GM18511 (cell line): ENCODE data around the gene KRTAP10-1.
"Not testable (repeated sequence)": the region's sequence is repeated elsewhere in the genome, so short reads cannot be mapped to it uniquely, and the experiment has no call there.

Experiments used
- ATAC-seq: cut with Tn5 transposase; IDR thresholded peaks from one replicate; pipeline ENCODE4 v1.9.1; 2021; ENCODE audit warnings: mild to moderate bottlenecking, moderate library complexity; ENCODE audit not compliant: unreplicated experiment

KRTAP10-1 gene

DNA sequence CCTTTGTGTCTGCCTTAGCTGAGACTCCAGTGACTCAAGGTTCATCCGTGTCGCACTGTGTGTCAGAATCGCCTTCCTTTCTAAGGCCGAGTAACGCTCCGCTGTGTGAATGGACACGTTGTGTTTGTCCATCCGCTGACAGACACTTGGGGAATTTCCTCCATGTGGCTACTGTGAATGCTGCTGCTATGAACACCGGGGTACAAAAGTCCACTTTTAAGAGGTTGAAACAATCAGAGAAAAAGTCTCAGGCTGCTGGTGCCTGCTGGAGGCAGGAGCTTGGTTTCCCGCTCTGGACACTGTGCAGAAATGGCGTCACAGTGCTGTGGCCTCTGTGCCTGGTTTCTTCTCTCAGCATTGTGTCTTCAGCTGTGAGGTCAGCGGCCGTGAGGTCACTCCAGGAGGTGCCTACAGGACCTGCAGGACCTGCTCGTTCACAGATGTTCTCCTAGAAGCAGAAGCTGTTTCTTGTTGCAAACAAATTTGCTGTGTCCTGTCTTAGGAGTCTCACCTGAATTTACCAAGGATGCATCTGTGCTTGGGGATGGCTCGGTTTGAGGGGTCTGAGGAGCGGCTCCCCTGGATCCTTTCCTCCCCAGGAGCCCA is 34.2 kb downstream of the KRTAP10-1 start:
- ATAC-seq, result no peak

DNA sequence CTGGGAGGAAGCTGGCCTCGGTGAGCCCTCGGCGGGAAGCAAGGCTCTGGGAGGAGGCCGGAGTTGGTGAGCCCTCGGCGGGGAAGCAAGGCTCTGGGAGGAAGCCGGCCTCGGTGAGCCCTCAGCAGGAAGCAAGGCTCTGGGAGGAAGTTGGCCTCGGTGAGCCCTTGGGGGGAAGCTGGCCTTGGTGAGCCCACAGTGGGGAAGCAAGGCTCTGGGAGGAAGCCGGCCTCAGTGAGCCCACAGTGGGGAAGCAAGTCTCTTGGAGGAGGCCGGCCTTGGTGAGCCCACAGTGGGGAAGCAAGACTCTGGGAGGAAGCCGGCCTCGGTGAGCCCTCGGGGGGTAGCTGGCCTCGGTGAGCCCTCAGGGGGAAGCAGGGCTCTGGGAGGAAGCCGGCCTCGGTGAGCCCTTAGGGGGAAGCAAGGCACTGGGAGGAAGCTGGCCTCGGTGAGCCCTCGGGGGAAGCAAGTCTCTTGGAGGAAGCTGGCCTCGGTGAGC is 36.0 kb downstream of the KRTAP10-1 start:
- no peak for ATAC-seq

DNA sequence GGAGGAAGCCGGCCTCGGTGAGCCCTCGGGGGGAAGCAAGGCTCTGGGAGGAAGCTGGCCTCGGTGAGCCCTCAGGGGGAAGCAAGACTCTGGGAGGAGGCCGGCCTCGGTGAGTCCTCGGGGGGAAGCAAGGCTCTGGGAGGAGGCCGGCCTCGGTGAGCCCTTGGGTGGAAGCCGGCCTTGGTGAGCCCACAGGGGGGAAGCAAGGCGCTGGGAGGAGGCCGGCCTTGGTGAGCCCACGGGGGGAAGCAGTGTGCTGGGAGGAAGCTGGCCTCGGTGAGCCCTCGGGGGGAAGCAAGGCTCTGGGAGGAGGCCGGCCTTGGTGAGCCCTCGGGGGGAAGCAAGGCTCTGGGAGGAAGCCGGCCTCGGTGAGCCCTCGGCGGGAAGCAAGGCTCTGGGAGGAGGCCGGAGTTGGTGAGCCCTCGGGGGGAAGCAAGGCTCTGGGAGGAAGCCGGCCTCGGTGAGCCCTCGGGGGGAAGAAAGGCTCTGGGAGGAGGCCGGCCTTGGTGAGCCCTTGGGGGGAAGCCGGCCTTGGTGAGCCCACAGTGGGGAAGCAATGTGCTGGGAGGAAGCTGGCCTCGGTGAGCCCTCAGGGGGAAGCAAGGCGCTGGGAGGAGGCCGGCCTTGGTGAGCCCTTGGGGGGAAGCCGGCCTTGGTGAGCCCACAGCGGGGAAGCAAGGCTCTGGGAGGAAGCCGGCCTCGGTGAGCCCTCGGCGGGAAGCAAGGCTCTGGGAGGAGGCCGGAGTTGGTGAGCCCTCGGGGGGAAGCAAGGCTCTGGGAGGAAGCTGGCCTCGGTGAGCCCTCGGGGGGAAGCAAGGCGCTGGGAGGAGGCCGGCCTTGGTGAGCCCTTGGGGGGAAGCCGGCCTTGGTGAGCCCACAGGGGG is 36.7 kb downstream of the KRTAP10-1 start:
- ATAC-seq, result not testable (repeated sequence)

DNA sequence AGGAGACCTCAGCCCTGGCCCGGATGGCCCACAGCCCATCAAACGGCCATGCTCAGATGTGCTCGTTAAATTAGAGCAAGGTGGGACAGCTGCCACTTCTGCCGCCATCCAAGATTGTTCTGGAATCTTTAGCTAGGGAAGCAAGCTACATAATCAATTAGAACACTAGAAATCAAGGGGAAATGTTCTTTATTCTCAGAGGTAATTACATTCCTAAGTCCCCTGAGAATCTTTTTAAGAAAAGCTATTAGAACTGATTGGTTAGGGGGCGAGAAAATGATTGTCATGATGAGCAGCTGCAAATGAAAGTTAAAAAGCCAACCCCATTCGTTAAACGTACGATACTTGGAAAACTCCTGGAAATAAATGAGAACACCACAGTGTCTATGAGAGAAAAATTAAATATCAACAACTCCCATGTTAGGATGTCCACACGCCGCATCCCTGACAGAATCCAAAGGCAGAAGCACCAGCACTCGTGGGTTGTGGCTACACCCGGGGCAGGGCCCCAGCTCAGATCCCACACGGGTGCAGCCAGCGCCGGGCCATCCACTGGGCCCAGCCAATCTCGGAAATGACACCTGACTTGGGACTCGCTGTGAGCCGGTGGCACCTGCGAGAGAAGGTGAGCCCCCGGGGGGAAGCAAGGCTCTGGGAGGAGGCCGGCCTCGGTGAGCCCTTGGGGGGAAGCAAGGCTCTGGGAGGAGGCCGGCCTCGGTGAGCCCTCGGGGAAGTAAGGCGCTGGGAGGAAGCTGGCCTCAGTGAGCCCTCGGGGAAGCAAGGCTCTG is 37.6 kb downstream of the KRTAP10-1 start:
- ATAC-seq, result no peak

DNA sequence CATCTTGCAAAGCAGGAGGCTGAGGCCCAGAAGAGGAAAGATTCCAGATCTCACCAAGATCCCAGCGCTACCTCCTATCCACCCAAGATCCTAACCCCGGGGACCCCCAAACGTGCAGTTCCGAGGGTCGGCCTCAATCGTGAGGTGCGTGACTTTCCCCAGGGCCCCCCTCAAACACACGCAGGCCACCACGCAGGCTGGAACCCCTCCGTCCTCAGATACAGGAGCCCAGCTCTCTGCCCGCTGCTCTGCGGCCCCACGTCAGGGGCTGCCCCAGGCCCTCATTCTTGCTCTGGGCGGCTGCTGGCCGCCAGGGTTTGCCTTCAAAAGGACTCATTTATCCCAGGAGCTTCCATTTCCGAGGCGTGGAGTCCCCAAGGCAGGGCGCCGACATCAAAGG is 39.9 kb downstream of the KRTAP10-1 start:
- ATAC-seq, result no peak

DNA sequence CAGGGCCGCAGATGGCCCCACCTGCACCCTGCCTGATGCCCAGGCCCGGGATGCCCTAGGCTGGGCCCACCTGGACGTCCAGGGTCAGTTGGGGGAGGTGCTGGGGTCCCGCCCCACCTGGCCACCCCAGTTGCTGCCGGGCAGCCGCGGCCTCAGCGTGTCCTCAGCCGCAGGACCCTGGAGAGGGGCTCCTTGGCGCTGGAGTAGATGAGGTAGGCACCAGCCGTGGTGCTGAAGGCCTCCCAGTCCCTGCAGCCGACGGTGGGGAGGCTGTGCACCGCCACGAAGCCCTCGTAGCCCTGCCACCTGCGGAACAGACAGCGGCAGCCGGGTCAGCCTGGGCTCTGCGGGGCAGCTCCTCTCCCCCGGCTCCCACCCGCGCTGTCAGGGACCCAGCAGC is 40.4 kb downstream of the KRTAP10-1 start:
- no peak for ATAC-seq

DNA sequence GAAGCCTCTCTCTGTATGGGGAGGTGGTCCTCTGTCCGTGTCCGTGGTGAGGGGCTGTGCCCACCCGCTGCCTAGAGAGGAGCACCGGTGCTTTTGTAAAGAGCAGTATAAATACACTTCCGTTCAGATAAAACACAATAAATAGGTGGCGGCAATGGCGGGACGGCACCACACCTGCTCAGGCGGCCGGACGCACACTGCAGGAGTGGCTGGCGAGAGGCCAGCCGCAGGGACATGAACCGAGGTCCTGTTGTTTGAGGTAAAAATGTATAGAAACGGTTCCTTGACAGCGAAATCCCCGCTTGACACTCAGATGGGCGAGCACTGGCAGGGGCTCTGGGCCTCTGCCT is 40.8 kb downstream of the KRTAP10-1 start:
- ATAC-seq, result no peak

DNA sequence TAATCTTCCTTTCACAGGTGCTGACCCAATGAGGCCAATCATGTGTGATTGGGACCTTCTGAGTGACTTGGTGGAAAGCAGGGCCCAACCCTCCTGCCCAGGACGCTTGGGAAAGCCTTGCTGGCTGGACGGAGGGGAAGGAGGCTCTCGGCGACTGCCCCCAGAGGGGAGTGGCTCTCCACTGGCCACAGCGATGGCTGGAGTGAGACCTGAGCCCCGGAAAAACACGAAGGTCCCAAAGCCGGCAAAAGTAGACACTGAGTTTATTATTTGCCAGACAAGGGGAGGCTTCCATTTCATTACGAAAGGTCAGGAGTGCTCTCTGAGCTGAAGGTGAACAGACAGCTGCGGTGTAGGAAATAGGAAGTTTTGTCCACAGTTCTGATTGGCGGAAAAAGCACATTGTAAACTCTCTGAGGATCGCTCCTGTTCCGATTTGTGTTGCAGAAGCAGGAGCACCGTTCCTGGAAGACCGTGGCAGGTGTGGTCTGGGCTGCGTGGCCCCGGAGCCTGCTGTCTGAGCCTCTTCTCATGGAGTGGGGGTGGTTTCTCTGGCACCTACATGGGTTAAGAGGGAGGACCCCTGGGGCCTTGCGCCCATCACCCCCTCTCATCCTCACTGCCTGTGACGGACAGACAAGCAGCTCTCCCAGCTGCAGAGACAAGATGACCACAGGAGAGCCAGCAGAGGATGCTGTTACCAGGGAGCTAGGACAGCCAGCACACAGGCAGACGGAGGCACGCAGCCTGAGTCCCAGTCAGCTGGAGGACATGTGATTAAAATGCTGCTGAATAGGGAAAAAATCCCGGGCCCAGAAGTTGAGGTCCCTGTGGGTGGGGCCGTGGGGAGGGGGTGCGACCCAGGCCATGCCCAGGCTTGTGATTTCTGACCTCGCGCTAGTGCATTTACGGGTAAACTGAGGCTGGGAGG is 41.5 kb downstream of the KRTAP10-1 start:
- no peak for ATAC-seq

DNA sequence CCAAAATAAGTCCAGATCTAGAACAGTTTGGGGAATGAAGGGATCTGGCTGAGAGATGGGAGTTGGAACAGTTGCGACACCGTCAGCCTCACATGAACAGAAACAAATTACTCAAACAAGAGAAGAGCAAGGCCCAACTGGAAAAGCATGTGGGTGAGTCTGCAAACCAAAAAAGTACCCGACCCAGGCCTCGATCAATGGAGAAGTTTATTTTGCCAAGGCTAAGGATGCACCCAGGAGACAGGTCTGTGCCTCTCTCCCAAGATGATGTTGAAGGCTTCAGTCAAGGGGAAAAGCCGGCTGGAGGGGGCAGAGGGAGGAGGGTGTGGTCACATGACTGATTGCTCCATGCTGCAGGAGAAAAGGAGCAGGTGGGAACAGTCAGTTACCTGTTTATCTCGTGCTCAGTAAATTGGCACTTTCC is 42.3 kb downstream of the KRTAP10-1 start:
- ATAC-seq, result no peak

DNA sequence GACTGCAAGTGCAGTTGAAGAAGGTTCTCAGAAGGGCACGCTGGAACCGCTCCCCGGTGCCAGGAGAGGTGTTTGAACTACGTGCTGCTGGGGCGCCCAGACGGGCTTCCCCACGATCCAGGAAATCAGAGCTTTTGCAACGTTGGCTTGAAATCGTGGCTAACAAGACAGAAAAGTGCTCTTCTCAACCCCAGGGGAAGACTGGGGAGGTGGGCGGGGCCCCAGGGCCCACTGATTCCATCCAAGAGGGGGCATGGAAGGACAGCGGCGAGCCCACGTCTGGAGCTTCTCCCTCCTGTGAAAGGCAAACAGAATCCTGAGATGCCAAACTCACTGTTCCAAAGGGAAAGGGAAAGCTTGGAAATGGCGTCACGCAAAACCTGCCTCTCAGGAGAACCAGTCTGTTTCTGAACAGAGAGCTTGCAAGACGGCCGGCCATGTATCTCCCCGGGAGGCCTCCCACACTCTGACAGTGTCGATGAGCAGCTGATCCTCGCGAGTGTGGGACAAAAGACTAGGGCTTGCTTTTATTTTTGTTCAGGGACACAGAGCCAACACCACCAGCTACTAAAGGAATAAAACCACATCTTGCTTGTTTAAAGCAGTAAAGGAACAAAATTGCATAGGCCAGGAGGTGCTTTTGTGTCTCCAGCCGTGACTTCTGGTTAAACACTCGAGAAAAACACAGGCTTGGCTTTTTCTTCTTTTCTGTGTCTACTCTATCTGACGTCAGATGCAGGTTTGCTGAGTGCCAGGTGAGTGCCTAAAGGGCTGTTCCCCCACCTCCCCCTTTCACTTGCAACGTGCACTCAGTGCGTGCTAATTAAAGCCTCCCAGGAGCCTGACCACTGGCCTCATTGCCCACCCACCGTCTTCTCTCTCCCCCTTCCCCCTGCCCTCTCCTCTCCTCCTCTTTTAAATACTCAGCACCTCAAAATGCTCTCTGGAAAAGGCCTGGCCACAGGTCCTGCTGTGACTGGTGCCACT is 43.1 kb downstream of the KRTAP10-1 start:
- ATAC-seq, result no peak

DNA sequence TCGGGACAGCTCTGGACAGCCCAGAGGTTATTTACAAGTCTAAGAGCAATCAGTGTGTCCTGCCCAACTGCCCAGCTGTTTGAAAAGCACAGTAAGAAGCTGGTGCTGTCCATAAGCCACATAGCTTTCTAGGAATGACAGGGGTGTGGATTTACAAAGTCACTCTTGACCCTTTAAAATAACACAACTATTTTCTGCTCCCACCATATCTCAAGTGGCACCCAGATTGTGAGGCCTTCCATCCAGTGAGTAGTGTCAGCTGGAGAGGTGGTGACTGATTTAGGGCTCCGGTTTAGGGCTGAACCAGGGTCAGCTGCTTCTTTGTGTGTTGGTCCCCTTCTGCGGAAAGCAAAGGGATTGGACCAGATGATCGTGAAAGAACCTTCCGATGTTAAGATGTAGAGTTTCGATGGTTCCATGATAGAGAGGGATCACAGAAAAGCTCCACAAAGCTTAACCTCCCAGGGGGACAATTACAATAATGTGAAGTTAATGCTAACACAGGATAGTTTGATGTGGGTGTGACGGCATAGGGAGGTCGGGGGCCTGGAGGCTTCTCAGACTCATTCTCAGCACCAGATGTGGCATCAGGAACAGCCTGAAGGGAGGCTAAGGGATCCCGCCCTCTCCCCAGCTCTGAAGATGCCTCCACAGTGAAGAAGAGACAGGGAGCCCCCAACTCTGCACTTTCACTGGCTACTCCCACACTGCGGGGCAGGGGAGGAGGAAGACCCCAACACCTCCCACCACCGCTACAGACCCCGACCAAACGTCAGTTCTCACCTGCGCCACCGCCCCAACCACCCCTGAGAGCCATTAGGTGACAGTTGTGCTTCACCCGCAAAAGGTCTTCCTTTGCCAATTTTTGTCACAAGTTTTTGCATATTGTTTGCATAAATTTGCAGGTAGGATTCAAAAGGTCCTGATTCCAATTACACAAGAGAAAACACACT is 44.1 kb downstream of the KRTAP10-1 start:
- ATAC-seq, result no peak

DNA sequence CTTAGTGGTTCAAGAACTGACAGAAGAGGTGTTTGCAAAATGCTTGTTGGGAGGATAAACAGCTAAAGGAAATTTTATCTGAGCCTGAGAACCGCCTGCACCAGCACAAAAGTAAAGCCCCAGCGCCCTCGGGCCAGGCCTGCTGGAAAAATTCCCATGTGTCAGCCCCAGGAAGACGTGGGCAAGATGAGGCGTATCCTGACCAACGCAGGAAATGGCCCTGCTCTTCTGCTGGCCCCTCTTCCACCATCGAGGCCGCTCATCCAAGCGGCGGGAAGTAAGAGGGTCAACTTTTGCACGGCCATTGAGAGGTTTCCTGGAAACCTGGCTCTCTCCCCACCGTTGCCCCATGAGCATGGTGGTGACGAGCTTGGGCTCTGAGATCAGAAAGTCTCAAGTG is 45.0 kb downstream of the KRTAP10-1 start:
- ATAC-seq, result no peak

DNA sequence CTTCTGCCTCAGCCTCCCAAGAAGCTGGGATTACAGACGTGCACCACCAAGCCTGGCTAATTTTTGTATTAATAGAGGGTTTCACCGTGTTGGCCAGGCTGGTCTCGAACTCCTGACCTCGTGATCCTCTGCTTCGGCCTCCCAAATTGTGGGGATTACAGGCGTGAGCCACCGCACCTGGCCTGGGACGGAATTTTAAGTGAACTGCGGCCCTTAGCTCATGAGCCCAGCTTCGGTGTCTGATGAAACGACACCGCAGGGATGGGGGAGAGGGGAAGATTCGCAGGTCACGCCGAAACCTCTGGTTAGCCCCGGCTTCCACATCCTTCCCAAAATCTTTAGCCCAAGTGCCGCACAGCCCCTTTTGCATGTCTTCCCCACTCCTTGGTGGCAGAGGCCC is 45.6 kb downstream of the KRTAP10-1 start:
- no peak for ATAC-seq

DNA sequence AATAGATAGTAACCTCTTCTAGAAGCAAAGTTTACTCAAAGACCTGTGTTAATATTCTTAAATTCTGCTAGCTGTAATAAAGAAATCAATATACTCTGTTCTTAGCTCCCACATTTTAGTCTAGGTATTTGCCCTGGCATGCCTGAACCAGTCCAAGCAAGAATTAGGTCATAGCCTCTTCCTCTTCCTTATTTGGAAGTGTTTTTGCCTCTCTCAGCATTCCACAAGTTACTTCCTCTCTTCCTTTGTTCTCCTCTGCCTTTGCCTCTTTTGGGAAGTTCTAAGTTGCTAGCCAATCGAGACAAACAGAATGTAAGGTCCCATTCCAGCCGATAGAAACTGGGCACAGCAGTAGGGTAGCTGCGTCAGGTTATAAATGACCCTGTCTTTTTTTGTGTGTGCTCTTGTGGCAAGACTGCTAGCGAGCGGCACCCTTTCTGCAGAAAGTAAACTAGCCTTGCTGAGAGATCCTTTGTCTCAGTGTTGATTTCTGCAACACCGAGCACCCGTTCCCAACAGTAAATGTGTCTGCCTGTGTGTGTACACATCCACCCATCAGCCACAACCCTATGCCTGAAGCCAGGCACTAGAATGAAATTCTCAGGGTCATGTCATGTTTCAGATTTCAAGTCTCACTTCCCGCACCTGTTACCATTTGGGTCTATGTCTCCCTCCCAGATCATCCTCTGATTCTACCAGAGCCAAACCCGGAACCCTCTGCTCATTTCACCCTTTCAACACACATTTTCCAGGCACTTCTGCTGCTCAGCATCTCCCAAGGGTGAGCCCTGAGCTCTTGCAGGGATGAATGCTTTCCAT is 47.2 kb downstream of the KRTAP10-1 start:
- no peak for ATAC-seq

DNA sequence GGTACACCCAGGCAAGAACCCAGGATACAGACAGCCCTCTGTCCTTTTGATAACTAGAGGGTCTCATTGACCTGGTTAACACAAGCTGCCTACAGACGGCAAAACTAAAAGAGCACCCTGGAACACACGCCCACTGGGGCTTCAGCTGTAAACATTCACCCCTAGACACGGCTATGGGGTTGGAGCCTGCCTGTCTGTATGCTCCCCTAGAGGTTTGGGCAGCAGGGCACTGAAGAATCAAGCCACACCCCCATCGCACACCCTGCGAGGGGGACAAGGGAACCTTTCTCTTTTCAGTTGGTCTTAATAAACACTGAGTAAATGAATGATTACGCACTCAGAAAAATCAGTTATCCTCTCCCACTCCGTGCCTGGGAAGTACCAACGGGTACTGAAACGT is 49.2 kb downstream of the KRTAP10-1 start:
- no peak for ATAC-seq

DNA sequence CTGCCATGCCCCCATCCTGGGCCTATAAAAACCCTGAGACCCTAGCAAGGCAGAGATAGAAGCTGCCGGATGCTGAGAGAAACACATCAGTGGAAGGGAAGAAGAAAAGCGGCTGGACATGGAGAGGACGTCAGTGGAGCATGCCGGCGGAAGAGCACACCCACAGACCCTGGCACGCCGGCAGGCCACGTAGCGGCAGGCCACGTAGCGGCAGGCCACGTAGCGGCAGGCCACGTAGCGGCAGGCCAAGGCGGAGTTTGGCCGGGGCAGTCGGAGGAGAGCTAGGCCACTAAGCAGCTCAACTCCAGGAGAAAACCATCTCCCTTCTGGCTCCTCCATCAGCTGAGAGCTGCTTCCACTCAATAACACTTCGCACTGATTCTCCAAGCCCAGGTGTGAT is 49.6 kb downstream of the KRTAP10-1 start:
- ATAC-seq, result no peak

DNA sequence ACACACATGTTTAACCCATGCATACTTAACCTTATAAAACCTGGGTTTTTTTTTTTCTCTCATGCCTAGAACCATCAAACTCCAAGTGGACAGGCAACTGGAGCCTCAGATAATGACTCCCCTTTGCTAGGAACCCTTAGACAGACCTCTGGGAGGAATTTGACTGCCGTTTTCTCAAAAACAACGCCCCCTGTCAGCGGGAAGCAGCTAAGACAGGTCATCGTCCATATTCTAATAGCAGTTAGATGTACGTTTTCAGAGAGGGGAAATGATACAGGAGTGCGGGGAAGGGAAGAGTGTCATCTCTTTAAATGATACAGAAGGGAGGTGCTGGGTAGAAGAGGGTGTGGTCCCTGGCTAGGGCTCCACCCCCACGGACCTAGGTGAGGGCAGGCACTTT is 50.0 kb downstream of the KRTAP10-1 start:
- no peak for ATAC-seq
